ENCODE data around the gene LIMA1.
A peak's percentile ranks its signal among the peaks of the same experiment; 100 is the strongest.

LIMA1 gene

DNA sequence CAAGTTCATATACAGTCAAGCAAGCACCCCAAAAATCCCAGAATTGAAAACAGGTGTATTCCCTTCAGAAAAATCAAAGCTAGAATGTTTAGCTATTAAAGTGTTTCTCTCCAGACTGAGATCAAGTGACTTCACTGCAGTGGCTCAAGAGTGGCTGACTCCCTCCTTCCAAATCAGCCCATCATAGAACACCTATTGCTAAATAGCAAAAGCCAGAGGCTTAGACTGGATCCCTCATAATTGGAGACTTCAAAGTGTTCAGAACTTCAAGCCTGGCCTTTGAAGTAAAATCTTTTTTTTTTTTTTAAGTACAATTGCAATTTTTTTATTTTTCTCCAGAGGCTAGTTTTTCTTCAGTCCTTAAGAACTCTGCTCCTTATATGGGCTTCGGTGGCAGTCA, 66.1 kb downstream of the LIMA1 start:
- DNase-seq (ENCODE audit: low read depth): no peak

DNA sequence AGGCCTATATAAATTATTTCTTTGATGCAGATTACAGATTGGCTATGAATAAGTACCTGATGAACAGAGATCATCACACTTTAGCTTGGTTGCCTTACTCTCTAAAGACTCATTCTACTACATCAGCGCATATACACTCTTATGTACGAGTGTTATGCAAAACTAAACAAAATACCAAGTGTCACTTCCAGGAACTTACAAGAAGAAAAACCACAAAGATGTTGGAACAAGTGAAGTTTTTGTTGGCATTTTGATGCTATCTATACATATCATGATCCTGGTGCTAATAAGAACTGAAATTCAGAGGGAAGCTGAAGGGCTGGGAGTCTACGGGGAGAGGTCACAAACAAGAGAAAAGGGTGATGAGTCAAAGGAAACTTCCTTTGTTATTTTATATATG, 68.3 kb downstream of the LIMA1 start:
- no peak for DNase-seq (ENCODE audit: low read depth)

DNA sequence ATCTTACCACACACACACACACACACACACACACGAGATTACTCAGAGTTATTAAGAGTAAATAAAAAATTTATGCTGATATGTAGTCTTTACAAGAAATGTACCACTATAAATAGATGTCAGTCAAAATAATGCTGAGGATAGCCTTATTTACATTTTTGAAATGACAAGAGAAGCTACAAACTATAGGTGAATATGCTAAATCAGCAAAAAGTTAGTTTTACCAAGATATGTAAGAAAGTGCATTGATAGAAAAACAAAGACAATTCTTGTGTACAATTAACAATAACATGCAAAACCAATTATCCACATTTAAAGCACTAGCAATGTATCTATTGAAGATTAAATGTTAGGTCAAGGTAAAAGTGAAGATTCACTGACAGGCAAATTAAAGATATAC, 69.3 kb downstream of the LIMA1 start:
- DNase-seq (ENCODE audit: low read depth): no peak

DNA sequence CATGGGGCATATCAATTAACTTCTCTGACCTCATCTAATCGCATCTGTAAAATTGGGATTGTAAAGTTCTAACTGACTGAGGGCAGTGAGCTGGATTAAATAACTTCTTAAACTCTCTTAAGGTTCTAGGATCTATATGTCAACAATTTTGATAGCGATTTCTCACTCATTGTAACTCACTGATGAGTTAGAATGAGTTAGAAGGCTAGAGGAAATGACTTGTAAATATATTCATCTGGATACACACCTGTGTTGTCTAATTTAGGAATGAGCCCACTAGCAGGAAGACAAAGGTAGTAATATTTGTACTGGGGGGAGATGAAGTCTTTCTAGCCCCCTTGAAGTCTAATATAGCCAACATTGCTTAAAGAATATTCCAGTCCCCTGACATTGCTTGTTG, 69.9 kb downstream of the LIMA1 start:
- DNase-seq (ENCODE audit: low read depth): no peak

DNA sequence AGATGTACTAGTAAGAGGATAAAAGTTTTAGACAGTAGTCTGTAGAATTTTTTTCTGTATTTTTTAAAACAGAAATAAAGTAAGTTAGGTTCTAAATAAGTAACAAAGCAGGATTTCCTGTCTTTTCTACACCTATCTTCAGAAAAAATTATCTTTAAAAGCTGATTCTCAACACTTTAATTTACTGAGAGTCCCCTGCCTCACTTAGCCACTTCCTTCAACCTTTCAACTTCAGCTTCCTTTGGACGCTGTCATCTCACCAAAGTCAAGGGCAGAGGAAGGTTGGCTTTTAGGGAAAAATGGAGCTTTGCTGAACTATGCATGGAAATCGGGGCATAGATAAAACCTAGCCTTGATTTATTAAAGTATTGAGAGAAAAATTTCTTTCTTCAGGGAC, 71.3 kb downstream of the LIMA1 start:
- DNase-seq (ENCODE audit: low read depth): no peak

DNA sequence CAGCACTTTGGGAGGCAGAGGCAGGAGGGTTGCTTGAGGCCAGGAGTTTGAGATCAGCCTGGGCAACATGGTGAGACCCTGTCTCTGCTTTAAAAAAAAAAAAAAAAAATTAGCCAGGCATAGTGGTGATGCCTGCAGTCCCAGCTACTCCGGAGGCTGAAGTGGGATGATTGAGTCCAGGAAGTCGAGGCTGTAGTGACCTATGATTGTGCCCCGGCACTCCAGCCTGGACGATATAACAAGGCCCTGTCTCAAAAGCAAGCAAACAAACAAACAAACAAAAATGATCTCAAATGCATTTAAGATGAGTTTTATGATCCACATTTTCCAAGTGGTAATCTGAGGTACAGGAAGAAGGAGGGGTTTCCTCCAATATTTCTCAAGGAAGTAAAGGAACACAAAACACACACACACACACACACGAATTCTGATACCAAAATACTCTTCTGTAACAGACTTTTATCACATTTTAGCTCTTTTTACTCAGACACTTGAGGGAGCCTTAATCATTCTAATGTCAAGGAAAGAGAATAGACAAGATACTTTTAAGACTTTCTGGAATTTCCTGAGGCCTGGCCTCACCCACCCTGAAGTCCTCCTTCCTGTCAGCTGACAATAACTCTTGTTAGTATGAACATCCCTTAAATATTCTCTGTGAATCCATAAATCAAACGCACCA, 71.8 kb downstream of the LIMA1 start:
- no peak for DNase-seq (ENCODE audit: low read depth)

DNA sequence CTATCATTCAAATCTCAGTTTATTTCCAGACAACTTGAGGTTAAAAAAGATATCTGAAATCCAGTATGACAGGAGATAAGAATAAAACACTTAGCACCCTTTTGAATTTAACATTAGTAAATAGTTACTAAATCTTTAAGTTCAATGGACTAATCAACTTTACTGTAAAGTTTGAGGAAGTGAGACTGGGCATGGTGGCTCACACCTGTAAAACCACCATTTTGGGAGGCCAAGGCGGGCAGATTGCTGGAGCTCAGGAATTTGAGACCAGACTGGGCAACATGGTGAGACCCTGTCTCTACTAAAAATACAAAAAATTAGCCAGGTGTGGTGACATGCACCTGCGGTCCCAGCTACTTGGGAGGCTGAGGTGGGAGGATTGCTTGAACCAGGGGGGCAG, 75.9 kb downstream of the LIMA1 start:
- DNase-seq (ENCODE audit: low read depth): no peak

DNA sequence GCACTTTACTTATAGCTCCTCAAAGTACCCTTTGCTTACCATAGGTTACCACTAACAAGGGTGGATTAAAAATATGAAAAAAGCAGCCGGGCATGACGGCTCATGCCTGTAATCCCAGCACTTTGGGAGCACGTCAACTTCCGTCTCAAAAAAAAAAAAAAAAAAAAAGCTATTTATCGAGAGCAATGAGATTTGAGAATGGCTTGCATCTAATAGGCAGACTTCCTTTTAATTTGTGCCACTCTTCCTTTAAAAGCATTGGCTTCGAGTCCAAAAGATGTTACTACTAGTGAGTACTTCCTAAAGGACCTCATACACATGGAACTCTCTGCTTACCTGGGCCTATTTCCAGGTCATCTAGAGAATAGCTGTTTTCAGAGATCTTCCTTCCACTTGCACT, 77.7 kb downstream of the LIMA1 start:
- DNase-seq (ENCODE audit: low read depth): no peak

DNA sequence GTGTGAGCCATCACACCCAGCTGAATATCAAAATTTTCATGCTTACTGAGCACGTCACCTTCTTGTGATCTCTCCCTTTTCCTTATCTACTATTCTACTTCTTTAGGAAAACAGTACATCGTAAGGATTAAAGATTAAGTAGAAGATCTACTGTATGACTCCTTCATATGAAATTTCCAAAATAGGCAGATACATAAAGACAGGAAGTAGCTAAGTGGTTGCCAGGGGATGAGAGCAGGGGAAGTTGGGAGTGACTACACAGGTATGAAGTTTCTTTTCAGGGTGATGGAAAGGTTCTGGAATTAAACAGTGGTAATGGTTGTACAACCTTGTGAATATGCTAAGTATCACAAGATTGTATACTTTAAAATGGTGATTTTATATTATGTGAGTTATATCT, 79.6 kb downstream of the LIMA1 start:
- no peak for DNase-seq (ENCODE audit: low read depth)

DNA sequence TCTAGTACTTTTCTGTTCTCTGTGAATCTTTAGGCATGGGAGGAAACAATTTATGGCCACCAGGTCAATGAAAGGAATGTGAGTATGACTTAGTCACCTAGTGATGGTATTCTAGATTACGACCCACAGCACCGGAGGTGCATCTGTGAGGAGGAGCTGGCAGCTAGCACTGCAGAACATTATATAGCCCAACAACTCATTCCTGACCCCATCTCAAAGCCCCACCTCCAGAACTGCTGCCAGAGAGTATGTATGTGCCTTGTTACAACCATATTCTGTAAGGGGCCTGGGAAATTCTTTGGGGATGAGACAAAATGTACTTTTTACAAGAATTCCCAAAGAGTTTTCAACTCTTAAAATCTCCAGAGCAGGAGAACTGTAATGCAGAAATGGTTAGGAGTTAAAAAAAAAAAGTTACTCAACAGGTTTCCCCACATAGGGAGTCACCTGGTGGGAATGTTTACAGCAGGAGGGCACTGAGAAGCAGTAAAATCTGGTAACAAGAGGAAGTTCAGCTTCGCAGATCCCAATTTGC, 81.3 kb downstream of the LIMA1 start:
- no peak for DNase-seq (ENCODE audit: low read depth)

DNA sequence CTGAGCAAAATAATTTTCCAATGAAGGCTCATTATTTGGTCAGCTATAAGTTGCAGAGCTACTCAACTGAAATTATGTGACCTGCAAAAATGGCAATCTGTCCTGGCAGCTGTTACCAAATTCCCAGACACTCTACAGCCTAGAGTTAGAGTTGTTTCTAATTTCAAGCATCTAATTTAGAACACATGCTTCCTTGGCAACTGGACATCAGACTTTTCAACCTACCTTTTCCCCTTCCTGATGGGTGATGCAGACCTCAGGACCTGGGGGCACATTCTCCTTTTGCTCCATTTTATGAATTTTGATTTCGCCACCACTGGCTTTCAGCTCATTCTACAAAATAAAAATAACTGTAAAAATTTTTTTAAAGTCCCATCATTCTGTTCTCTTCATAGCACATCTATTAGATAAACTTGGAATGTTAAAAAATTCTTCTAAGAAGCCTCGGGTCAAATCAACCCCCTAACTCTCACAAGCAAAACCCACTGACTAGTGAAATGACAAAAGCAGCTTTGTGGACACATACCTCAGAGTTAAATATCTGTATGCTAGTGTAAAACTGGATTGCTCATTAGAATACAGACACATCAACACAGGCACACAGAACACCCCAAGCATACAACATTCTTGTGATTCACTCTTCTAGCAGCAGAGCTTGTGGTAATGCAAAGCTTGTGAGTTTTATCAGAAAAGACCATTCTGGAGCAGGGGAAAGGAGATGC, 82.6 kb downstream of the LIMA1 start:
- no peak for DNase-seq (ENCODE audit: low read depth)

DNA sequence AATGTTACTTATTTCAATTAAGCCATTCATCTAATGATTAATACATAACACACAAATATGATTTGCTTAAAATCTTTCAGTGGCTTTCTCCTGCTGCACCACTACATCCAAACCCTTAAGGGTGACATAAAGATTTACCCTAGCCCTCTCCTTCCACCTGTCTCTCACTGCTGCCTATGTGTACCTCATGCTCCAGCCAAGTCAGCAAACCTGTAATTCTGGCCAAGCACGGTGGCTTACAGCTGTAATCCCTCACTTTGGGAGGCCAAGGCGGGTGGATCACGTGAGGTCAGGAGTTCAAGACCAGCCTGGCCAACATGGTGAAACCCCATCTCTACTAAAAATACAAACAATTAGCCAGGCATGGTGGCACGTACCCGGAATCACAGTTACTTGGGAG, 84.5 kb downstream of the LIMA1 start:
- DNase-seq (ENCODE audit: low read depth): no peak

DNA sequence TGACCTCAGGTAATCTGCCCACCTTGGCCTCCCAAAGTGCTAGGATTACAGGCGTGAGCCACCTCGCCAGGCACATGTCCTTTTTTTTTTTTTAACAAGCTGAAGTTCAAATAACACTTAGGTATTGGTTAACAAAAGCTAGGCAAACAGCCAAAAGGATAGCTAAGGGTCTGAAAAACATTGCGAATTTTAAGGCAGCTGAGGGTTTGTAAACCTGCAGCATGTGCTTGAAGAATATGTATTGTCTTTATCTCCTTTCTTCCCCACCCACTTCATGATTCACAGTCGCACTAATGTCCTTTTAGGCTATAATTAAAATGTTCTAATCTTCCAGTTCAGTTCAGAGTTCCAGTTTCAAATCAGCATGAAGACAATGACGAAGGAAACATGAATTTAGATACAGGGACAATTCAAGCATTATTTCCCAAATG, 86.0 kb downstream of the LIMA1 start:
- no peak for DNase-seq (ENCODE audit: low read depth)

DNA sequence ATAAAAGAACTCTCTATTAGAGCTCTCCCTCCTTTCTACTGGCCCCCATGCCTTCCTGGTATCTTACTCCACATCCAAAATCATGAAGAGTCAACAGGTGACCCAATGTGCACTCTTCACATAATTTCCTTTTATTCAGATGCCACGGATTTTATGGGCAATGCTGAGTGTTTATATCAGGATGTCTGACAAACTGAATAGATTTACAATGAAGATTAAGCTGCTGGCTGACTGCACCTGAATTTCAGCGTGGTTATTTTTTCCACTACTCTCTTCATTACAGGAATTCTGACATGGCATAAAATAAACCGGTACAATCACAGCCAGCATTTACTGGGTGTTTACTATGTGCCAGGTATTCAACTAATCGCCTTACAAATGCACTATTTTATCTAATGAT, 86.8 kb downstream of the LIMA1 start:
- no peak for DNase-seq (ENCODE audit: low read depth)

DNA sequence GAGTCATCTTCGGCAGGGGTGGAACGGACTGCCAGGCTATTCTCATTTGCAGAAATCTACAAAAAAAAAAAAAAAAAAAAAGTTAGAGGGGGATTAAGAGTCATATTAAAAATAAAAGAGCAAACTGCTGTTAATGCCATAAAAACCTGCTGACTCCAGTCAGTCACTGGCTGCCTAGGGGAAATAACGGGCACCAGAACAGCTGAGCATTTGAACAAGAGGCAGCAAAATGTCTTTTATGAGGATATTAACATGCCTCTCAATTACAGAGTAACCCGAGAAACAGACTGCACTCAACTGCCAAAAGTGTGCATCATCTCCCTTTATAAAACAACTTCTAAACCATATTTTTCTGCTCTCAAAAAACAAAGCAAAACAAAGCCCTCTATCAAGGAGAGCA, 87.5 kb downstream of the LIMA1 start:
- DNase-seq (ENCODE audit: low read depth): no peak

DNA sequence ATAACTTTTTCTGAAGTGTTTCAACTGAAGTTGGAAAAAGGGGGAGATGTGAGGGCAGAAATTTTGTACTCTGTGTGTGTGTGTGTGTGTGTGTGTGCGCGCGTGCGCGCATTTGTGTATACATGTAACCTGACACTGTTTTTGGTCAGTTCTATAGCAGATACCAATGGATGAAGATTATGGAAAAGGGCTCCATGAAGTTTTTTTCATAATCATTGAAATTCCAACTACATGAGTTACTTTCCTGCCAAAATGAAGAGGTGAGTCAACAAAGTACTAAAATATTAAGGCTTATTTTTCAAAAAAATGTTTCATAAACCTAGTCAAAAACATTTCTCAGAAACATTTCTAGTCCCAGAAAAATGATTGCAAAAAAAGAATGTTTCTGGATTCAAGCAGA, 90.4 kb downstream of the LIMA1 start:
- no peak for DNase-seq (ENCODE audit: low read depth)

DNA sequence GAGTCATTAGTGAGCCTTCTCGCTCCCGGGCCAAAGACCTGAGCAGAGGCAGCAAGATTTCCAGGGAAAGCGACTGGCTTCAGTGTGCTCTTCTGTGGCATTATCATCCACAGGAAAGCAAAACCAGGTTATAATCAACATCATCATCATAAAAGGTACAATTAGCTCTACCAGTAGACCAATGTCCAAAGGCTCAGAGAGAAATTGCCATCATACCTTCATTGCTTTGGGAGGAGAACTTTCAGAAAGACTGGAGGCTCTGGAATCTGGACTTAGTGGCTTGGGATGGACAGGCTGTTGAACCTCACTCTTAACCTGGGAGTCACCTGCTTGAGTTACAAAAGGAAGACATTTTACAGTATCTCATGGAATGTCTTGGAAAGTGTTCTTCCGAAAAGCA, 91.1 kb downstream of the LIMA1 start:
- DNase-seq (ENCODE audit: low read depth): no peak

DNA sequence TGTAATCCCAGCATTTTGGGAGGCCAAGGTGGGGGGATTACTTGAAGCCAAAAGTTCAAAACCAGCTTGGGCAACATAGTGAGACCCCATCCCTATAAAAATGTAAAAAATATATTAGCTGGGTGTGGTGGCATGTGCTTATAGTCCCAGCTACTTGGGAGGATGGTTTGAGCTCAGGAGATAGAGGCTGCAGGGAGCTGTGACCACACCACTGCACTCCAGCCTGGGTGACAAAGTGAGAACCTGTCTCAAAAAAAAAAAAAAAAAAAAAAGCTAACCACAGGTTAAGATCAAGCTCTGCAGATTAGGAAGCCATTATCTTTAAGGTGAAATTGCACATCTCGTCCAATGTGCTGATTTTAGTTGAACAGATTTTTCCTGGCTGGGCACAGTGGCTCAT, 92.5 kb downstream of the LIMA1 start:
- no peak for DNase-seq (ENCODE audit: low read depth)

DNA sequence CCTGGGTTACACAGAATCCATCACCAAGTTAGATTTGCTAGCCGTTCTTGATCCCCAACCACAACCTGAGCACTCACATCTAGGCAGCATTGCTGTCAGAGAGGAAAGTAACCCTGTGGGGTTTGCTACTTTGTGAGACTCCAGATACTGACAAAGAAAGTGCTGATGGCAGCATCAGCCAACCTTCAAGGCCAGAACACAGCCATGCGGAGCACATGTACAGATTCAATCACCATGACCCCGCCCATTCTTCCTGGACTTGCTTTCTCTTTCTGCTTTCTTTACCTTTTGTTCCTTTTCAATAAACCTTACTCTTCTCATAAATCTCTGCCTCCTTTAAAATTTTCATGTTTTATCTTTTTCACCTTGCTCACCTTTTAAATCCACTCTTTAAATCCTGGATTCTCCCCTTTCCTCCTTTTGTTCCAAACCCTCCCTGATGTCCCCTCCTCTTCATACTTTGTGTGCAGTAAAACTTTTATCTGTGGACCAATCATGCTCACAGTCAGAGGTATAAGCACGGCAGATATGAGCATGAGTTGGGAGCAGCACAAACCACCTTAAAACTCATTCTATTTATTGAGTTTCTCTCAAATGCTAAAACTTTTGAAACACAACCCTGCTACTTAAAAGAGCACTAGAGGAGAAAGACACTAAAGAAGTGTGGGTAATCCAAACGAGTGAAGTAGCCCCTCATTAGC, 94.3 kb downstream of the LIMA1 start:
- DNase-seq (ENCODE audit: low read depth): no peak

DNA sequence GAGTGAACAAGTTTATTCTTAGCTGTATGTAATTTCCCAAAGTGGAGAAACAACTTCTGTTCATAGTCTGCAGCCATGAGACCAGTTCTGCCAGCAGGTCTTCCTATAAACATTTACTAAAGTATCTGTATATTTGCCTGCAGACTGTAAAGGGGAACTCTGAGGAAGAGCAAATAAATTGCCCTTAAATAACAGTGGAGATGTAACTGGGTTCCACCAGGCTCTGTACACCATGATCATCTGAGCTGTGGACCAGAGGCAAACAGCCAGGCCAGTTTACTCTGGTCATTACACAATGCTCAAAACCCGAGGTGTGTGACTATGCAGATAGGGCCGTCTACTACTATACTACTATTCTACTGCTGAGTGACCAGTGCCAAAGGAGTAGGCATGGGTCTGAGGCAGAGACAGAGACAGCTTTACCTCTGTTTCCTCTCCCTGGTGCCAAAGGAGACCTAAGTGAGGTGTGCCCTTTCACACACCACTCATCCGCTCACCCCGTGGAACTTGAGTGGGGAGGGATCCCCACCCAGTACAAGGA, 95.0 kb downstream of the LIMA1 start:
- DNase-seq (ENCODE audit: low read depth): no peak

DNA sequence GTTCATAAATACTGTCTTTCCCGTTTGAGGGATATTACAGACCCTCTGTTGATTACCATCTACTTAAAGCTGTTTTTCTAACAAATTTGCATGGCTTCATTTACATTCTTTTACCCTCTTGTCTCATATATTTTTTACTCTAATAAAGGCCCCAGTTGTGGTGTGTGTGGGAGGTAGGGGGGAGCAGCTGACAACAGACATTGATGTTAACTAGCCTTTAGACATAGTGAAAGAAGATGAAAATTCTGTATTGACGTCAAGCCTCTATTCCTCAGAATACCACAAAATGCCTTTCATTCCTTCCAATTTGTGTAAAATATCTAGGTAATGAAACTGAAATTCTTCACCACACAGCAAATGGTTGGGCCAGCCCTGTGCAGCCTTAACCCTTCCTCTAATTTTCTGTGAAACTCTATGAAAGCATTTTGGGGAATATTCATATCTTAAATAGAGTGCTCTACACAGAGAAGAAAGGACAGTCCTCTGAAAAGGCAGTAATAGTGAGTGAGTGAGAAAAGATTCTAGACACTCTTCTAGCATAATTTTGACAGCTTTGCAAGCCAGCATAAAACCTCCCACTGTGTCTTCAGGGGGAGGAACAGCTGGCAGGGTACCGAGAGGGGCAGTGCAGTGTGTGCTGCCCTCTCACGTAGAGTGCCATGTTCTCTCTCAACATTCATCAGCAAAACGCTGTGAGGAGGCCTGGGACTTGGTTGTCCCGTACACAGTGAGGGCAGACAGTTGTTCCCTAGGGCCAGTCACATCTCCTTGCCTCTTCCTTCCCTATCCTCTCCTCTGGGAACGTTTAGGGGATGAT, 96.0 kb downstream of the LIMA1 start:
- peak; percentile 40 for DNase-seq (ENCODE audit: low read depth)

DNA sequence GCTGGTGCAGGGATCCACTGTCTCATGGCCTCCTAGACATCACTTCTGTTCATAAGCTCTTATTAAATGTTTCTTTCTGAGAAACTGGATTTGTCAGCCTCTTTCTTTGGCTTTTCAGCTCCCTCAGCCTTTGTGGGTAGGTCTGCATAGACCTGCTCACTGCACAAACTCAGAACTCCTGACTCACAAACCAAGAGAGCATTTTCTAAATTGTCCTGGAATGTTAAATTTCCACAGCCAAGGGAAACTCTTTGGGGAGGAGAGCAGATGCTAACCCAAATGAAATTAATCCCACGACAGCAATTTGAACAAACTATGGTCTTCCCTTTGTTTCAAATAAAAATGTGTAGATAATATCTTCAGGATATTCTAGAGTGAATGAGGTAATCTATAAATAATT, 96.6 kb downstream of the LIMA1 start:
- no peak for DNase-seq (ENCODE audit: low read depth)

All from activated T-cell treated with anti-CD3 and anti-CD28 coated beads for 48 hours (primary cell).